Measurements from ENCODE around the gene SLC6A13.

- TF ChIP-seq CTCF (IDR thresholded peaks at IDR 0.05; ENCODE audit: low read depth, low read length, missing input control) (no peak), REST (IDR thresholded peaks at IDR 0.05) (no peak), RAD21 (IDR thresholded peaks at IDR 0.05) (no peak), FOXA2 (IDR thresholded peaks at IDR 0.05) (no peak), TAF1 (conservative IDR thresholded peaks at IDR 0.05) (no peak), SP1 (IDR thresholded peaks at IDR 0.05) (no peak), EGR1 (IDR thresholded peaks at IDR 0.05; ENCODE audit: low read depth in 2 of 2) (no peak), JUND (IDR thresholded peaks at IDR 0.05) (no peak), RXRA (IDR thresholded peaks at IDR 0.05) (no peak), FOXA1 (IDR thresholded peaks at IDR 0.05) (no peak), ATF3 (IDR thresholded peaks at IDR 0.05) (no peak), YY1 (IDR thresholded peaks at IDR 0.05) (no peak)
- TF ChIP-seq, protein P1, sequence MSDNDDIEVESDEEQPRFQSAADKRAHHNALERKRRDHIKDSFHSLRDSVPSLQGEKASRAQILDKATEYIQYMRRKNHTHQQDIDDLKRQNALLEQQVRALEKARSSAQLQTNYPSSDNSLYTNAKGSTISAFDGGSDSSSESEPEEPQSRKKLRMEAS (IDR thresholded peaks at IDR 0.05) = no peak
These were observed 10.3 kb upstream of the SLC6A13 start for GRCh38 chr12:272942-273341.

Data from liver (tissue), 3 donors.